ENCODE measurements around the gene SBF1. TPM values are rescaled to one million over a fixed set of nuclear protein-coding genes. Genes with fewer than 3 reads are reported as not detected.

SBF1 gene
- total RNA-seq, 1 experiment from 2014 or later, result 48.5 TPM

DNA sequence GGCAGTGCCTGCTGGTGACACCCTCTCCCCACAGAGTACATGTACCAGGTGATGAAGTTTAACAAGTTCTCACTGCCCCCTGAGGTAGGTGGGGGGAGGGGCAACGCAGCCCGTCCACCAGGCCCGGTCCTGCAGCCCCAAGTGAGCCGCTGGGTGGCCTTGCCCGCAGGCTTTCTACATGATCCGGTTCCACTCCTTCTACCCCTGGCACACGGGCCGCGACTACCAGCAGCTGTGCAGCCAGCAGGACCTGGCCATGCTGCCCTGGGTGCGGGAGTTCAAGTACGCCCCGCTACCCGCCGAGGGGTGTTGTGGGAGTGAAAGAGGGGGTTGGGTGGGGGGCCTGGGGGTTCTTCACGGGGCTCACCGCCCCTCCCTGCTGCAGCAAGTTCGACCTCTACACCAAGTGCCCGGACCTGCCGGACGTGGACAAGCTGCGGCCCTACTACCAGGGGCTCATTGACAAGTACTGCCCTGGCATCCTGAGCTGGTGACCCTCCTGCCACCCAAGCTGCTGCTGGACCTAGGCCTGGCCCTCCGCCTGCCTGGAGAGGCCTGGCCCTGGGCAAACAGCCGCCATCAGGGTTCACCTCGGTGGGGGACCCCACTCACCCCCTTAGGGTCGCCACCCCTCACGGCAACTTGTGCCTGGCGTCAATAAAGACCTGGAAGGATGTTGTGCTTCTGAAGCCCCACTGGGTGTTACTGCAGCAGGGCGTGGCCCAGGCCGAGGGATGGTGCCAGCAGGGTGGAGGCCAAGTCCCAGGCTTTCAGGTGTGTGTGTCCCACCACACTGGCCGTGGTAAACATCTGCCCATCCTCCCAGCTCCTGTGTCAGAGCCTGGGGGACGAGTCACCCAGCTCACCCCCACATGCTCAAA lies 14.8 kb upstream of the SBF1 start:
- ATAC-seq (no peak), DNase-seq (no peak)
- H3F3A ChIP-seq (ENCODE audit: low read length, unreplicated experiment), result no peaks in the 10 kb centered on the region
- no peaks in the 10 kb centered on the region for H3K9me2 ChIP-seq (replicated peaks; ENCODE audit: low read length)
- ChIA-PET POLR2A (ENCODE audit: unreplicated experiment) (no interaction called here), CTCF (no interaction called here)
- H3K36me3 ChIP-seq (ENCODE audit: low read depth, low read length), result no peaks in the 10 kb centered on the region
- intact Hi-C loops (cut with micrococcal nuclease), result no loop called here
- no peak overlapping the region for H3K27ac ChIP-seq (ENCODE audit: low read length)
- no peak overlapping the region for H3K4me3 ChIP-seq (ENCODE audit: low read length)
- no peaks in the 10 kb centered on the region for H3K27me3 ChIP-seq (ENCODE audit: low read length)
- H3K79me2 ChIP-seq (ENCODE audit: low read length), result no peaks in the 10 kb centered on the region
- no peaks in the 10 kb centered on the region for H4K20me1 ChIP-seq (ENCODE audit: low read length)
- H2AFZ ChIP-seq (ENCODE audit: low read length), result no peak overlapping the region
- BruUV-seq (replicated peaks), result no TSS peak
- no peak for TF ChIP-seq EZH2phosphoT487 (IDR thresholded peaks at IDR 0.05; ENCODE audit: borderline replicate concordance, low read length)
- no peak for TF ChIP-seq EZH2 (IDR thresholded peaks at IDR 0.05; ENCODE audit: low read length, unreplicated experiment)
- TF ChIP-seq, protein P1, sequence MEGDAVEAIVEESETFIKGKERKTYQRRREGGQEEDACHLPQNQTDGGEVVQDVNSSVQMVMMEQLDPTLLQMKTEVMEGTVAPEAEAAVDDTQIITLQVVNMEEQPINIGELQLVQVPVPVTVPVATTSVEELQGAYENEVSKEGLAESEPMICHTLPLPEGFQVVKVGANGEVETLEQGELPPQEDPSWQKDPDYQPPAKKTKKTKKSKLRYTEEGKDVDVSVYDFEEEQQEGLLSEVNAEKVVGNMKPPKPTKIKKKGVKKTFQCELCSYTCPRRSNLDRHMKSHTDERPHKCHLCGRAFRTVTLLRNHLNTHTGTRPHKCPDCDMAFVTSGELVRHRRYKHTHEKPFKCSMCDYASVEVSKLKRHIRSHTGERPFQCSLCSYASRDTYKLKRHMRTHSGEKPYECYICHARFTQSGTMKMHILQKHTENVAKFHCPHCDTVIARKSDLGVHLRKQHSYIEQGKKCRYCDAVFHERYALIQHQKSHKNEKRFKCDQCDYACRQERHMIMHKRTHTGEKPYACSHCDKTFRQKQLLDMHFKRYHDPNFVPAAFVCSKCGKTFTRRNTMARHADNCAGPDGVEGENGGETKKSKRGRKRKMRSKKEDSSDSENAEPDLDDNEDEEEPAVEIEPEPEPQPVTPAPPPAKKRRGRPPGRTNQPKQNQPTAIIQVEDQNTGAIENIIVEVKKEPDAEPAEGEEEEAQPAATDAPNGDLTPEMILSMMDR (conservative IDR thresholded peaks at IDR 0.05; ENCODE audit: low read depth, low read length), result no peak
- no peak overlapping the region for H3K4me2 ChIP-seq (ENCODE audit: low read length)
- no peaks in the 10 kb centered on the region for H3K9me3 ChIP-seq (ENCODE audit: low read length)
- no peaks in the 10 kb centered on the region for H3K4me1 ChIP-seq (ENCODE audit: insufficient read depth, low read length)
- H3K9ac ChIP-seq (ENCODE audit: low read length), result no peak overlapping the region

DNA sequence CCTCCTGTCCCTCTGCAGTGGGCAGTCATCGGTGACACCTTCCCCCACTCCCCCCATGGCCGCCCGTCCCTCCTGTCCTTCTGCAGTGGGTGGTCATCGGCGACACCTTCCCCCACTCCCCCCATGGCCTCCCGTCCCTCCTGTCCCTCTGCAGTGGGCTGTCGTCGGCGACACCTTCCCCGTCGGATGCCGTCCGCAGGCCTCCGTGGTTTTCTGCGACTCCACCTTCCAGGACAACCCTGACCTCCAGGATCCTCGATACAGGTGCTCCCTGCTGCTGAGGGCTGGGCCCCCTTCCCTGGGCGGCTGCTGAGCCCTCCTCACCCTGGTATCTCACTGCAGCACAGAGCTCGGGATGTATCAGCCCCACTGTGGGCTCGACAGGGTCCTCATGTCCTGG lies 14.1 kb upstream of the SBF1 start:
- ChIA-PET POLR2A (ENCODE audit: unreplicated experiment) (no interaction called here), CTCF (no interaction called here)
- Histone ChIP-seq H3K27me3 (ENCODE audit: low read length) (no peaks in the 10 kb centered on the region), H4K20me1 (ENCODE audit: low read length) (no peaks in the 10 kb centered on the region), H3K9ac (ENCODE audit: low read length) (no peak overlapping the region), H3K4me3 (ENCODE audit: low read length) (no peak overlapping the region), H3K9me2 (replicated peaks; ENCODE audit: low read length) (no peaks in the 10 kb centered on the region), H3K9me3 (ENCODE audit: low read length) (no peaks in the 10 kb centered on the region), H3K79me2 (ENCODE audit: low read length) (no peaks in the 10 kb centered on the region), H3K4me1 (ENCODE audit: insufficient read depth, low read length) (no peaks in the 10 kb centered on the region), H3K27ac (ENCODE audit: low read length) (no peak overlapping the region), H2AFZ (ENCODE audit: low read length) (no peak overlapping the region), H3F3A (ENCODE audit: low read length, unreplicated experiment) (no peaks in the 10 kb centered on the region), H3K36me3 (ENCODE audit: low read depth, low read length) (no peaks in the 10 kb centered on the region), H3K4me2 (ENCODE audit: low read length) (no peak overlapping the region)
- ATAC-seq (no peak), DNase-seq (no peak)
- no peak for TF ChIP-seq EZH2phosphoT487 (IDR thresholded peaks at IDR 0.05; ENCODE audit: borderline replicate concordance, low read length)
- TF ChIP-seq EZH2 (IDR thresholded peaks at IDR 0.05; ENCODE audit: low read length, unreplicated experiment), result no peak
- TF ChIP-seq, protein P1 (conservative IDR thresholded peaks at IDR 0.05; ENCODE audit: low read depth, low read length), result no peak
- no TSS peak for BruUV-seq (replicated peaks)
- intact Hi-C loops (cut with micrococcal nuclease), result no loop called here

DNA sequence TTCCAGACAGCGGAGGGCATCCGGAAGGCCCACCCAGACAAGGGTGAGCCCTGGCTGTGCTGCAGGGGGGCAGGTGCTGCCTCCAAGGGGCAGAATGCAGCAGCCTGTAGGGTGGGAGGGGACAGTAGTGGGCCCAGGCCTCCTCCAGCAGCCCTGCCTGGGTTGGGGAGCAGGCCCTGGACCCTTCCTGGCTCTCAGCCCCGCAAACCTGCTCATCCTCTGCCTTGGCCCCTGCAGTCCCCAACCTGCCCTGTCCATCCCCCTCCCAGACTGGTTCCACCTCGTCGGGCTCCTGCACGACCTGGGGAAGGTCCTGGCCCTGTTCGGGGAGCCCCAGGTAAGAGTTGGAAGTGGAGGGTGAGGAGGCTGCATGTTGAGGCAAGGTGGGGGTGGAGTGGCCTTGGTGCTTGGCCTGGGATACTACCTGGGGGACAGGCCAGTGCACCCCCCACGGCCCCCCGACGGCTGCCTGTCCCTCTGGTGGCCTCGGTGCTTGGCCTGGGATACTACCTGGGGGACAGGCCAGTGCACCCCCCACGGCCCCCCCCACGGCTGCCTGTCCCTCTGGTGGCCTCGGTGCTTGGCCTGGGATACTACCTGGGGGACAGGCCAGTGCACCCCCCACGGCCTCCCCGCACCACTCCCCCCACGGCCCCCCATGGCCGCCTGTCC lies 13.3 kb upstream of the SBF1 start:
- DNase-seq, result no peak
- Histone ChIP-seq H3K27me3 (ENCODE audit: low read length) (no peaks in the 10 kb centered on the region), H3F3A (ENCODE audit: low read length, unreplicated experiment) (no peaks in the 10 kb centered on the region), H3K4me2 (ENCODE audit: low read length) (no peak overlapping the region), H2AFZ (ENCODE audit: low read length) (no peak overlapping the region), H3K4me1 (ENCODE audit: insufficient read depth, low read length) (no peaks in the 10 kb centered on the region), H3K9ac (ENCODE audit: low read length) (no peak overlapping the region), H3K79me2 (ENCODE audit: low read length) (no peaks in the 10 kb centered on the region), H3K9me3 (ENCODE audit: low read length) (no peaks in the 10 kb centered on the region), H3K9me2 (replicated peaks; ENCODE audit: low read length) (no peaks in the 10 kb centered on the region), H4K20me1 (ENCODE audit: low read length) (no peaks in the 10 kb centered on the region), H3K27ac (ENCODE audit: low read length) (no peak overlapping the region), H3K4me3 (ENCODE audit: low read length) (no peak overlapping the region), H3K36me3 (ENCODE audit: low read depth, low read length) (no peaks in the 10 kb centered on the region)
- POLR2A ChIA-PET (ENCODE audit: unreplicated experiment), result no interaction called here
- ATAC-seq, result no peak
- CTCF ChIA-PET, result no interaction called here
- intact Hi-C loops (cut with micrococcal nuclease), result no loop called here
- no peak for TF ChIP-seq EZH2 (IDR thresholded peaks at IDR 0.05; ENCODE audit: low read length, unreplicated experiment)
- TF ChIP-seq, protein P1 (conservative IDR thresholded peaks at IDR 0.05; ENCODE audit: low read depth, low read length), result no peak
- TF ChIP-seq EZH2phosphoT487 (IDR thresholded peaks at IDR 0.05; ENCODE audit: borderline replicate concordance, low read length), result no peak
- no TSS peak for BruUV-seq (replicated peaks)

Data from PC-3 (cell line).